Right lobe of liver (tissue), 4 donors: ENCODE results near the gene NOP16.

ENCODE experiments used
- CTCF ChIP-seq, 4 donors: fragments of 200-600 bp in 3 of 4; fragments of 450-650 bp in 1 of 4; IDR thresholded peaks; one replicate each; pipeline versions ENCODE4 v1.5.1 to v1.8.0; 2016 to 2022; ENCODE audit warnings: antibody characterized with exemption in 4 of 4, mild to moderate bottlenecking in 2 of 4
- POLR2A ChIP-seq: fragments of 450-650 bp; IDR thresholded peaks from one replicate; pipeline ENCODE4 v1.6.1; 2017; ENCODE audit warnings: antibody characterized with exemption, mild to moderate bottlenecking
- donor health status: DM: no; HTN: no; CAD: no.
- donor health status: DM: no; HTN: no; CAD: no.
- donor health status: DM: no; HTN: yes; CAD: no.

GRCh38 chr5:176425791-176426190 lies 37.4 kb upstream of the NOP16 start:
- TF ChIP-seq POLR2A, result no peak
- no peak for TF ChIP-seq CTCF (IDR thresholded peaks at IDR 0.05)
